Endothelial cell of umbilical vein (primary cell): ENCODE data around the gene MCEMP1. TPM values are rescaled to one million over a fixed set of nuclear protein-coding genes. Genes with fewer than 3 reads are reported as not detected.

ENCODE experiments used
- BruUV-seq: library from RNA; stranded (reverse); fragments of 400-500 nt; replicated peaks from 2 replicates; lab custom pipeline; 2021; lab: Mats Ljungman, UMichigan
- CTCF ChIA-PET: fragments of 300-600, 350-600 bp; sonication (Branson Sonifier 250); formaldehyde crosslinking; loops from one replicate; lab custom pipeline; 2021; ENCODE audit warnings: antibody characterized with exemption, inconsistent platforms; lab: Charles Lee
- POLR2A ChIA-PET: fragments of 300-600, 350-600 bp; sonication (Branson Sonifier 250); formaldehyde crosslinking; loops from one replicate; lab custom pipeline; 2021; ENCODE audit warnings: antibody characterized with exemption, inconsistent platforms; lab: Charles Lee
- DNase-seq: peaks from one replicate; pipeline ENCODE4 v3.0.0-alpha.2; 2011; ENCODE audit warnings: low read depth, low spot score
- FAIRE-seq: peaks from 2 replicates; lab custom pipeline; 2011; peaks lifted over from hg19 to GRCh38; lab: Jason Lieb, UNC
- H2AFZ ChIP-seq: 2 replicates; pipeline ENCODE4 v1.6.0; 2012; ENCODE audit warnings: low read depth, low read length, control low read depth, inconsistent platforms
- H3K27ac ChIP-seq: 2 replicates; pipeline ENCODE4 v1.5.1; 2011; ENCODE audit warnings: low read depth, mild to moderate bottlenecking, control low read depth, low read length, moderate library complexity; ENCODE audit not compliant: insufficient read depth
- H3K27me3 ChIP-seq, 2 experiments: 2 replicates each; pipeline versions ENCODE4 v1.6.0 to v1.6.1; 2011; ENCODE audit warnings: low read length in 2 of 2, mixed read lengths in 1 of 2; ENCODE audit not compliant: control insufficient read depth in 2 of 2, insufficient read depth in 2 of 2
- H3K36me3 ChIP-seq, 2 experiments: 2 replicates in 1 of 2; 3 replicates in 1 of 2; pipeline ENCODE4 v1.5.1; 2011; ENCODE audit warnings: low read length in 2 of 2, mild to moderate bottlenecking in 1 of 2, moderate library complexity in 1 of 2; ENCODE audit not compliant: control insufficient read depth in 2 of 2, insufficient read depth in 2 of 2; ENCODE audit errors: extremely low read depth in 1 of 2
- H3K4me1 ChIP-seq: 3 replicates; pipeline ENCODE4 v1.5.1; 2011; ENCODE audit warnings: mild to moderate bottlenecking, low read length; ENCODE audit not compliant: control insufficient read depth, insufficient read depth; ENCODE audit errors: extremely low read depth
- H3K4me2 ChIP-seq: 2 replicates; pipeline ENCODE4 v1.6.1; 2011; ENCODE audit warnings: low read length, control low read depth, mixed read lengths; ENCODE audit not compliant: insufficient read depth
- H3K4me3 ChIP-seq, 3 experiments: fragments of 200-600 bp in 1 of 3; sonication (generic), shearing (Covaris generic) in 1 of 3; replicated peaks in 1 of 3; 2 replicates each; pipeline ENCODE4 v1.5.1; 2011 to 2016; ENCODE audit warnings: control low read depth in 3 of 3, low read length in 3 of 3, mild to moderate bottlenecking in 2 of 3, inconsistent platforms in 1 of 3, low read depth in 1 of 3, moderate library complexity in 1 of 3; ENCODE audit not compliant: insufficient read depth in 1 of 3
- H3K79me2 ChIP-seq: 2 replicates; pipeline ENCODE4 v1.6.0; 2012; ENCODE audit warnings: low read length, inconsistent platforms; ENCODE audit not compliant: control insufficient read depth, insufficient read depth
- H3K9ac ChIP-seq: replicated peaks from 2 replicates; pipeline ENCODE3; 2011; ENCODE audit warnings: low read length, control low read depth; ENCODE audit not compliant: insufficient read depth; ENCODE audit errors: extremely low read depth
- H3K9me1 ChIP-seq: replicated peaks from 3 replicates; pipeline ENCODE4 v1.6.0; 2011; ENCODE audit warnings: mild to moderate bottlenecking, low read length; ENCODE audit not compliant: control insufficient read depth, insufficient read depth; ENCODE audit errors: extremely low read depth
- H3K9me3 ChIP-seq: replicated peaks from 2 replicates; pipeline ENCODE4 v1.5.1; 2012; ENCODE audit warnings: low read length, inconsistent platforms; ENCODE audit not compliant: control insufficient read depth, insufficient read depth
- H4K20me1 ChIP-seq: replicated peaks from 2 replicates; pipeline ENCODE3; 2011; ENCODE audit warnings: mild to moderate bottlenecking, low read length; ENCODE audit not compliant: control insufficient read depth, insufficient read depth; ENCODE audit errors: extremely low read depth
- EZH2 ChIP-seq: IDR thresholded peaks from 2 replicates; pipeline ENCODE4 v1.6.1; 2012; ENCODE audit warnings: borderline replicate concordance, low read depth, mild to moderate bottlenecking, moderate library complexity, low read length, inconsistent platforms; ENCODE audit not compliant: severe bottlenecking
- FOS ChIP-seq: IDR thresholded peaks from 2 replicates; pipeline ENCODE4 v1.6.1; 2011; ENCODE audit warnings: mild to moderate bottlenecking, low read length, moderate library complexity, borderline replicate concordance; ENCODE audit not compliant: insufficient read depth
- GATA2 ChIP-seq: IDR thresholded peaks from 2 replicates; pipeline ENCODE4 v1.7.0; 2011; ENCODE audit warnings: low read depth, mild to moderate bottlenecking, moderate library complexity, mixed read lengths, low read length; ENCODE audit not compliant: insufficient read length, insufficient read depth
- JUN ChIP-seq: IDR thresholded peaks from 2 replicates; pipeline ENCODE4 v1.6.1; 2011; ENCODE audit warnings: borderline replicate concordance, low read depth; ENCODE audit not compliant: insufficient read length, insufficient read depth
- MYC ChIP-seq: IDR thresholded peaks from one replicate; pipeline ENCODE4 v1.6.1; 2011; ENCODE audit warnings: mild to moderate bottlenecking, low read depth, low read length
- POLR2A ChIP-seq: IDR thresholded peaks from 2 replicates; pipeline ENCODE4 v1.6.1; 2012; ENCODE audit warnings: low read depth, mild to moderate bottlenecking, control low read depth, low read length
- POLR2AphosphoS5 ChIP-seq: IDR thresholded peaks from 2 replicates; pipeline ENCODE4 v1.6.1; 2012; ENCODE audit warnings: low read depth, mild to moderate bottlenecking, control low read depth, low read length, moderate library complexity; ENCODE audit not compliant: insufficient read depth
- dilution Hi-C: fragments of 300-500 bp; cut with MboI; formaldehyde crosslinking; loops from one replicate; pipeline ENCODE4 v1.15.0; 2019; ENCODE audit warnings: low sequenced_read_pairs; ENCODE audit not compliant: extremely low pct_ligation_motif_present
- intact Hi-C: fragments of 100-400 bp; cut with micrococcal nuclease; formaldehyde crosslinking; loops from one replicate; pipeline ENCODE4 v1.10.0; 2022
- polyA plus RNA-seq, 4 experiments: library from polyadenylated mRNA; depleted of rRNA in 3 of 4; stranded (reverse) in 3 of 4; unstranded in 1 of 4; fragments of >200 nt; gene quantifications; 2 replicates each; pipeline versions ENCODE4 v1.2.1 to v1.2.3, GENCODE V29; 2011 to 2012; ENCODE audit warnings: missing spikeins in 1 of 4
- total RNA-seq: library from RNA; stranded (reverse); gene quantifications from 2 replicates; pipeline ENCODE4 v1.2.3, GENCODE V29; 2021
- TF ChIP-seq, protein P1 (sequence below): IDR thresholded peaks from 2 replicates; pipeline ENCODE4 v1.6.1; 2011; ENCODE audit not compliant: insufficient read depth, insufficient read length
- TF ChIP-seq, protein P2 (sequence below), 2 donors: IDR thresholded peaks; 1 replicate in 1 of 2; 2 replicates in 1 of 2; pipeline ENCODE4 v1.5.1; 2011; ENCODE audit warnings: low read length in 2 of 2, mild to moderate bottlenecking in 2 of 2, moderate library complexity in 2 of 2, control low read depth in 1 of 2, inconsistent platforms in 1 of 2, low read depth in 1 of 2; ENCODE audit not compliant: insufficient read depth in 1 of 2; ENCODE audit errors: extremely low read depth in 1 of 2

Gene MCEMP1
- total and polyA plus RNA-seq, 2 donors (not counting 3 experiments of a cell fraction or from before 2014, with no cell fraction given) = not detected

- FAIRE-seq = no peak
- no TSS peak for BruUV-seq
Measured at GRCh38 chr19:7676376-7676775, 514 bp upstream of the MCEMP1 start.

More at GRCh38 chr19:7676376-7676775, 514 bp upstream of the MCEMP1 start:
- no peak overlapping the region for H3K27ac ChIP-seq
- POLR2A ChIA-PET = no interaction called here
- H2AFZ ChIP-seq = no peak overlapping the region
- peaks cover 6% of the 10 kb centered on the region for H3K79me2 ChIP-seq
- no peaks in the 10 kb centered on the region for H3K9me1 ChIP-seq
- H3K4me3 ChIP-seq = no peak overlapping the region
- no peaks in the 10 kb centered on the region for H3K9me3 ChIP-seq
- no peaks in the 10 kb centered on the region for H4K20me1 ChIP-seq
- H3K36me3 ChIP-seq = no peaks in the 10 kb centered on the region
- no peak for TF ChIP-seq MYC
- no peak for TF ChIP-seq JUN
- no peak for TF ChIP-seq POLR2AphosphoS5
- TF ChIP-seq EZH2 = no peak
- TF ChIP-seq GATA2 = no peak
- TF ChIP-seq FOS = no peak
- TF ChIP-seq, protein P1, sequence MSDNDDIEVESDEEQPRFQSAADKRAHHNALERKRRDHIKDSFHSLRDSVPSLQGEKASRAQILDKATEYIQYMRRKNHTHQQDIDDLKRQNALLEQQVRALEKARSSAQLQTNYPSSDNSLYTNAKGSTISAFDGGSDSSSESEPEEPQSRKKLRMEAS = no peak
- no peak for TF ChIP-seq POLR2A
- TF ChIP-seq, protein P2, sequence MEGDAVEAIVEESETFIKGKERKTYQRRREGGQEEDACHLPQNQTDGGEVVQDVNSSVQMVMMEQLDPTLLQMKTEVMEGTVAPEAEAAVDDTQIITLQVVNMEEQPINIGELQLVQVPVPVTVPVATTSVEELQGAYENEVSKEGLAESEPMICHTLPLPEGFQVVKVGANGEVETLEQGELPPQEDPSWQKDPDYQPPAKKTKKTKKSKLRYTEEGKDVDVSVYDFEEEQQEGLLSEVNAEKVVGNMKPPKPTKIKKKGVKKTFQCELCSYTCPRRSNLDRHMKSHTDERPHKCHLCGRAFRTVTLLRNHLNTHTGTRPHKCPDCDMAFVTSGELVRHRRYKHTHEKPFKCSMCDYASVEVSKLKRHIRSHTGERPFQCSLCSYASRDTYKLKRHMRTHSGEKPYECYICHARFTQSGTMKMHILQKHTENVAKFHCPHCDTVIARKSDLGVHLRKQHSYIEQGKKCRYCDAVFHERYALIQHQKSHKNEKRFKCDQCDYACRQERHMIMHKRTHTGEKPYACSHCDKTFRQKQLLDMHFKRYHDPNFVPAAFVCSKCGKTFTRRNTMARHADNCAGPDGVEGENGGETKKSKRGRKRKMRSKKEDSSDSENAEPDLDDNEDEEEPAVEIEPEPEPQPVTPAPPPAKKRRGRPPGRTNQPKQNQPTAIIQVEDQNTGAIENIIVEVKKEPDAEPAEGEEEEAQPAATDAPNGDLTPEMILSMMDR (IDR thresholded peaks at IDR 0.05; ENCODE audit: extremely low read depth in 1 of 2, insufficient read depth in 1 of 2, low read depth in 1 of 2, low read length in 2 of 2) = no peak
- dilution Hi-C loops = no loop called here
- intact Hi-C loops = no loop called here
- H3K4me1 ChIP-seq = peaks cover 2% of the 10 kb centered on the region
- H3K27me3 ChIP-seq = peaks cover 2 to 3% of the 10 kb centered on the region in 2 experiments
- no peak overlapping the region for H3K9ac ChIP-seq
- no peak for DNase-seq
- no peak overlapping the region for H3K4me2 ChIP-seq
- CTCF ChIA-PET = interaction anchor here (1.1 kb wide), 1 partner anchor 108 kb away, joined by 8 read pairs; no protein-coding TSS in a partner anchor
